GM10266 (cell line): Measurements from ENCODE around the gene TENT5A.

Experiments used
- DNase-seq: peaks from one replicate; pipeline ENCODE4 v3.0.0; 2012; ENCODE audit errors: extremely low spot score
- CTCF ChIP-seq: IDR thresholded peaks from 2 replicates; pipeline ENCODE4 v1.5.1; 2012; ENCODE audit warnings: mild to moderate bottlenecking, low read depth; ENCODE audit not compliant: control insufficient read depth, insufficient read depth; ENCODE audit errors: missing control alignments

TENT5A gene

GRCh38 chr6:81750681-81751387, 1.6 kb downstream of the TENT5A start:
- no peak for DNase-seq
- no peak for TF ChIP-seq CTCF

DNA sequence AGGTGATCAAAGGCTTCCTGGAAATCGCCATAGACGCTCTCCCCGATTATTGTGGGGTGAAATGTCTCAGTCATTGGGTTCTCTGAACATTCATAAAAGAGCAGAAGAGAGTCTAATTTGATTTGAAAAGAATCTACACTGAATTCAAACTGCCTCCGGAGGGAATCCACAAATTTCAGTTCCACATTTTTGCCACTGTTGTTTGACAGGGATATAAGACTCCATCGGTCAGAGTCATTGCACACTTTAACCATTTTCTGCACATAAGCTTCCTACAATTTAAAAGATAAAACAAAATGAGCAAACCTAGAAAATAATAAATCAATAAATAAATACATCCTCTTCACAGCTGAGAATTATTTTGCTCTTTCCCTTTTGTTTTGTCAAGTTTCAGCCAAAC, 2.3 kb downstream of the TENT5A start:
- DNase-seq: no peak
- TF ChIP-seq CTCF: no peak

DNA sequence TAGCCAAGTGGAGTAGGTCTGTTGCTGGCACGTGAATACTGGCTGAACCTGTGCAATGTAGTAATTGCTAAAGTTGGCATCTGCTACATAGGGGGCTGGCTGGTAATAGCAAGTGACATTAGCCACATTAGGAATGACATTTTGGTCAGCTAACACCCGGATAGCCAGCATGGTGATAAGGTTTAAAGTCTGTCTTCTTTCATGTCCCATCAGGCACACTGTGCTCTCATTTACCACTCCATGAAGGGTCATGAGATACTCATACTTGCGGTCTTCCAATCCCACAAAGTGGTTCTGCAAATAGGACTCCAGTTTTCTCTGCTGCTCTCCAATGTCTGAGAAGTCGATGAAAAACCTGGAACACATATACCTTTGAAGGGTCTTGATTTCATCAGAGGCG, 2.8 kb downstream of the TENT5A start:
- DNase-seq: no peak
- no peak for TF ChIP-seq CTCF

GRCh38 chr6:81748994-81749393, 3.5 kb downstream of the TENT5A start:
- DNase-seq: no peak
- TF ChIP-seq CTCF: no peak

DNA sequence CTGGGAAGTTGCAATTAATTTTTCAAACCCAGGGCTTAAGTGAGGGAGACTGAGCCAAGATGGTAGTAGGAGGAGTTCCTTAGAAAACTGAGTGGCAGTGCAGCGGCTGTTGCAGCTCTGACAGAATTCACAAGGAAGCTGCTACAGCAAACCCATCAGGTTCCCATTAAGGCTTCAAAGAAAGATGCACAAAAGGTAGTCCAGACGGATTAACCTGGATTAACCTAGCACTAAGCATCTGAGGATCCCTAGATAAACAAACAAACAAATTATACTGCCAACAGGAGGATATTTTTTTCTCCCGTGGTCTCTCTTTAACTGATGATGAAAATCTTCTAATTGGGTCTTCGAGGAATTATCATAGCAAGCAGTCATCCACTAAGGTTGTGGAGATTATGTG, 5.2 kb downstream of the TENT5A start:
- no peak for DNase-seq
- TF ChIP-seq CTCF: no peak

GRCh38 chr6:81744131-81744530, 8.3 kb downstream of the TENT5A start:
- no peak for DNase-seq
- no peak for TF ChIP-seq CTCF

GRCh38 chr6:81743649-81744048, 8.8 kb downstream of the TENT5A start:
- no peak for DNase-seq
- TF ChIP-seq CTCF: no peak
